ENCODE measurements around the gene FAM184A.
"Not testable (repeated sequence)": the region's sequence is repeated elsewhere in the genome, so short reads cannot be mapped to it uniquely, and the experiment has no call there.

Gene FAM184A

DNA sequence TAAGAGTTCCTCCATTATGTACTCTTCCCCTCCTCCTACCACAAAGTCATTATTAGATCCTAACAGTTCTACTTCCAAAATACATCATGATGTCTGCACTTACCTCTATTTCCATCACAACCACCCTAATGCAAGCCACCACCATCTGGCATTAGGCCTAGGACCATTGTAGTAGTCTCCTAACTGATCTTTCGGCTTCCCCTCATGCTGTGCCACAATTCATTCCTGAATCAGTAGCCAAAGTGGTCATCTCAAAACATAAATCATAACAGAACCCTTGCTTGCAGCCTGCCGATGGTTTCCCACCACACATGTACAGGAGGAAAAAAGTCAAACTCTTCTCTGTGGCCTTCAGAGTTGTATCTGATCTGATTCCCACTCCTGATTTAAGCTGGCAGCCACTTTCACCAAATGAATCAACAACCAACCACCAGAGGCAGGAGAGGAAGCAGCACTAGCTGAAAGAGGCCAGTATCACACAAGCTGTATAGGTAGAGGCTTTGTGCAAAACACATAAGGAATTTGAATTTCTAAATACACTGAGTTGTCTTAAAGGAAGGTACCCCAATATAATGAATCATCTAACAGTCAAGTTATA, 26.1 kb downstream of the FAM184A start:
- DNase-seq = no peak

DNA sequence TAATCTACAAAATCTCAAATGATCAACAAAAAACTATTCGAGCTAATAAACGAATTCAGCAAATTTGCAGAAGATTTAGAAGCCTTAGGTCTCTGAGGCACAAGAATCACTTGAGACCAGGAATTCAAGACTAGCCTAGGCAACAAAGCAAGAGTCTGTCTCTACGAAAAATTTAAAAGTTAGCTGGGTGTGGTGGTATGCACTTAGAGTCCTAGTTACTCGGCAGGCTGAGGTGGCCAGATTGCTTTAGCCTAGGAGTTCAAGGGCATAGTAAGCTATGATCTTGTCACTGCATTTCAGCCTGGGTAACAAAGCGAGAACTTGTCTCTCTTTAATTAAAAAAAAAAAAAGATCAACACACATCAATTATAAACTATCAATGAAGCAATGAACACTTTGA, 34.2 kb downstream of the FAM184A start:
- no peak for DNase-seq

DNA sequence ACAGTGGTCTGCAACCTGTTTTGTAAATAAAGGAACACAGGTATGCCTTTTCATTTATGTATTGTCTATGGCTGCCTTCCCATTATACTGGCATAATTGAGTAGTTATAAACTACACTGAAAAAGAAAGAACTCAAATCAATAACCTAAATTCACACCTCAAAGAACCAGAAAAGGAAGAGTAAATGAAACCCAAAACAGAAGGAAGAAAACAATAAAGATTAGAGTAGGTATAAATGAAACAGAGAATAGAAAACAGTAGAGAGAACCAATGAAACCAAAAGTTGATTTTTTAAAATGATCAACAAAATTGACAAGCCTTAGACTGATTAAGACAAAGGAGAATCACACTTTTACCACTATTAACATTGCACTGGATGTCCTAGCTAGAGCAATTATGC, 34.7 kb downstream of the FAM184A start:
- no peak for DNase-seq

DNA sequence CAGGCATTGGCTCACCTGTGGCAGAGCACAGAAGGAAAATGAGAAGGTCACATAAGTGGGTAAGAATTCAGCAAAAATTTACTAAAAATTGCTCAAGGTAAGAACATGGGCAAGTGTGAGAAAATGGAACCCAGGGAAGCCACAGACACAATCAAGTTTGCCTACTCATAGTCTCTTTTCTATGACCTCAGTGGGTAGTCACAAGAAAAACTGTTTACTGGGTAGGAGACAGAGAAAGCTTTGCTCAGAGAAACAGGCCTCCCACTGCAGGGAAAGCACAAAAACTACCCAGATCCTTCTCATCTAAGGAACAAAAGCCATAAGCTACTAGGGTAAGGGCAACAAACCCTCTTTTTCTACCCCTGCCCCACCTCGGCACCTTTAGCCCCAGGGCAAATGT, 35.2 kb downstream of the FAM184A start:
- no peak for DNase-seq

DNA sequence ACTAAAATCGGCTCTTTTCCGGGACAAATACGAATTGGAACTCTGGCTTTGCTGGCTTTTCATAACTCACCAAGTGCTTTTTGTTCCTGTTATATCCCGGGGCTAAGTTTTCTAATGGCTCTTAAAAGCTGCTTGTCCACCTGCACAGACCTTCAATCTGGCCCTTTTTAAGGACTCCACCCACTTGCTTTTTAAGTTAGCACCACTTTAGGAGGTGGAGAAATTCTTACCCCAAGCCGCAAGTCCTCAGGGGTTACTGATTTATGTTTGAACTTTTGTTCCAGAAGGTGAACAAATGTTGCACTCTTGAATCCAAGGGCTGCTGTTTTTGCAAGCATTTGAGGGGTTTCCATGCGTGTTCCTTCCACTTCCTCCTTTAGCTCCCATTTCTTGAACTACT, 37.8 kb downstream of the FAM184A start:
- DNase-seq = no peak

DNA sequence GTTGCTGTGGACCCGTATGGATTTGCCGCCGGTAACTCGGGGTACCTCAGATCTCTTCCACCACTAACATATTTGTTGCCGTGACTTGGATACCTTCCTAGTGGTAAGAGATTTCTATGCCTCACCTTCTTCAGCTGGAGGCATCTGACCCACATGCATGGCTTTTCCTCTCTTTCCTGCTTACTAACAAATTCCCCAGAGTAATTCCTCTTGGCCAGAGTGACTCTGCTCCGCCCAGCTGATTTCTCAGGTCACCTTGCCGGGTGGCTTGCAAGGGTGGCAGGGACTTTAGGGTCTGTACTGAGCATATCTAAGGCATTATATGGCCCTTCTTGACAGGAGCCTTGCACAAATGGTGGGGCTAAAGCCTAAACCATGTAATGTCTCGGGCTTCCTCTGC, 38.2 kb downstream of the FAM184A start:
- DNase-seq = no peak

DNA sequence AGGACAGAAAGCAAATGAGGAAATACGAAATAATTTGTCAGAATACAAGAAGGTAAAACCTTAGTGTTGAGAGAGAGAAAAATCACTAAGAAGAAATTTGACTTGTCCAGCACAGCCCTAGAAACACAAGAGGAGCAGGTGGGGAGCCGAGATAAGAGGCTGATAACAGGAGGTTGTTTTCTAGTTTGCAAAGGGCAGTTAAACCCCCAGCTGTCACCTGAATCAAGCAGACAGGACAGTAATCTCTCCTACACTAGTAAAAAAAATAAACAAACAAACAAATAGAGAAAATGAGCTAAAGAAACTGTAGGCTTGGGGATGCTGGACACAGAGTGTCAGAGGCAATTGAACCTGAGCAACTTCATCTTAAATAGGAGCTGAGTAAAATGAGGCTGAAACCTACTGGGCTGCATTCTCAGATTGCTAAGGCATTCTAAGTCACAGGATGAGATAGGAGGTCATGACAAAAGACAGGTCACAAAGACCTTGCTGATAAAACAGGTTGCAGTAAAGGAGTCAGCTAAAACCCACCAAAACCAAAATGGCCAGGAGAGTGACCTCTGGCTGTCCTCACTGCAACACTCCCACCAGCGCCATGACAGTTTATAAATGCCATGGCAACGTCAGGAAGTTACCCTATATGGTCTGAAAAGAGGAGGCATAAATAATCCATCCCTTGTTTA, 40.4 kb downstream of the FAM184A start:
- no peak for DNase-seq

DNA sequence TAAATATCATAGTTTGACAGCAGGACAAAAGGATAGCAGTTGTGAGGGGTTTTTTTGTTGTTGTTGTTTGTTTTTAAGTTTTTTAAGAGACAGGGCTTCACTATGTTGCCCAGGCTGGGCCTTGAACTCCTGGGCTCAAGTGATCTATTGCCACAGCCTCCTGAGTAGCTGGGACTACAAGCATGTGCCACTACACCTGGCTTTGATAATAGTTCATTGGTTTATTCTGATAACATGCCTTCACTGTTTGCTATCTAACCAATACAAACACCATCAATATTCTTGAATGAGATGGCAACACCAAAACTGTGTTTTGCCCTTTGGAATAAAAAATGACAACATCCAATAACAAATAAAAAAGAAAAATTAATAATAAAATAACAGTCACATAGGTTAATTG, 41.2 kb downstream of the FAM184A start:
- no peak for DNase-seq

DNA sequence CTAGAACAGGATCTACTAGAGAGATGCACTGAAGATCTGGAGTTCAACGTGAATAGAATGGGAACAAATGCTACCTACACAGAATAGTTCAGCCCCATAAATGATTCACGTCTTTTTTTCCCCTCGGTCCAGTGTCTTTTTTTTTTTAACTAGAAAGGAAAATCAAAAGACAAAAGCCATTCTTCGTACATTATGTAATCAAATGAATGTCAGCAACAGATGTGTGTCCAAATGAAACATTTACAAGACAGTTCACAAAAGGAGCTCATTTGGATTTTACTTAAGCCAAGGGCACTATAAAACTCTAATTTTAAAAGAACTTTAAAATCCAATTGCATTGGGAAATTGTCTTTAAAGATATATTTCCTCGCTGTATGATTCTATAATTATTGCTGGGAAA, 42.4 kb downstream of the FAM184A start:
- DNase-seq = no peak

DNA sequence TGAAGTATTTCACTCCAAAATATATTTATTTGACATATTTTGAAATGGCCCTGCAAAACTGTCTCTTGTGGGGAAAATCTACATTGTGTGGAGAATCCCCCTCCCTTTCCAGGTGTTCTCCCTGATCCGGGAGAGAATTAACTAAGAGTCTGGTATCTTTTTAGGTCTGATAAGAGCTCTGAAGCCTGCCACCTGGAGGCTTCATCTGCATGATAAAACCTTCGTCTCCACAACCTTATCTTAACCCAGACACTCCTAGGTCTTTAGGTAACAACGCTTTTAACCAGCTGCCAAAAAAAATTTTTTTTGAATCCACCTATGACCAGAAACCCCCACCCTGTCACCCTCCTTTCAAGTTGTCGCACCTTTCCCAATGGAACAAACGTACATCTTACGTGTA, 43.0 kb downstream of the FAM184A start:
- DNase-seq = no peak

DNA sequence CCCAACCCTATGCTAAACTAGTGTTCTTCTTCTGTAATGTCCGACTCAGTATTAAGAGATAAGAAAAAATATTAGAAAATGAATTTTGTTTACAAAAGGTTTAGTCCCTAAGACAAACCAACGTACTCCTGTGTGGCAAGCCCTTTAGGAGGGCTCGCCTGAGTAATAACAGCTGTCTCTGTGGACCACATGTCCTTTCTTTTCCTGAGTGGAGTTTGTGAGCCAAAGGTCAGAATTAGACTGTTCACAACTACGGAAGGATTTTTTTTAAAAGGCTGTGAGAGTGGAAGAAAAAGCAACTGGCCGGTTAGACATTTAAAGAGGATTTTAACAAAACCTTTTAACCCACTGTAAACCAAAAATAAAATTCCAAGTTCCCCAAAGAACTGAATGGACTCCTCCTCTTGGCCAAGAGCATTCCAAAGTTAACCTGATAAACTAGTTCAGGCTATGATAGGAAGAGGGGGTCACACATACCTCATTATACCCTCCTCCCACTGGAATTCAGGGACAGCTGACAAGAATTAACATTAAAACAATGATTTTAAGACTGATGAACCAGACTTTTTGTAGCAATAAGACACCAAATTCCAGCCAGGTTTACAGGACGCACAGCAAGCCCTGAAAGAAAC, 43.5 kb downstream of the FAM184A start:
- no peak for DNase-seq

DNA sequence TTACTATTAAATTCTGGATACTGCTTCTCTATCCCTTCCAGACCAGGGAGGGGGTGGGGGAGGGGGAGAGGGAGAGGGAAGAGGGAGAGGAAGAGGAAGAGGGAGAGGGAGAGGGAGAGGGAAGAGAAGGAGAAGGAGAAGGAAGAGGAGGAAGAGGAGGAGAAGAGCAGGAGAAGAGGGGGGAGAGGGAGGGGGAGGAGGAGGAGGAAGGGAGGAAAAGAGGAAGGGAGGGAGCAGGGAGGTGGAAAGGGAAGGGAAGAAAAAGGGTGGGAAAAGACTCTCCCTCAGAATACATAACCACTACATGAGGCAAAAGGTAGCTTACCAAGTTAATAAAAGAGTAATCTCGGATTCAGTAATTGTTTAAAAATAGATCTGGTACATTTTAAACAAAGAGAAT, 46.0 kb downstream of the FAM184A start:
- DNase-seq = no peak

DNA sequence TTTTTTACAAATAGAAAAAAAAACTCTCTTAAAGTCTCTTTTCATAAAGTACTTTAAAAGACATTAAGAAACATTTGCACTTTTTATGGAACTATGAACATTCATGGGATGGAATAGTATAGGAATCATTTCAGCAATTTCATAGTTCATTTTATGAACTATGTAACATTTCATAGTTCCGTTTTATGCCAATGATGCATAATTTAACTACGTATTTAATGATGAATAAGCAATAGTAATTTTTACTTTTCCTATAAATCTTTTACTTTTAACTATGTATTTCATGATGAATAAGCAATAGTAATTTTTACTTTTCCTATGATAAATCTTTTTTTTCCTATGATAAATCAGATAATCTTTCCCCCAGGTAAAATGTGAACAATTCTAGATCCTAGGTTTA, 47.7 kb downstream of the FAM184A start:
- DNase-seq = no peak

DNA sequence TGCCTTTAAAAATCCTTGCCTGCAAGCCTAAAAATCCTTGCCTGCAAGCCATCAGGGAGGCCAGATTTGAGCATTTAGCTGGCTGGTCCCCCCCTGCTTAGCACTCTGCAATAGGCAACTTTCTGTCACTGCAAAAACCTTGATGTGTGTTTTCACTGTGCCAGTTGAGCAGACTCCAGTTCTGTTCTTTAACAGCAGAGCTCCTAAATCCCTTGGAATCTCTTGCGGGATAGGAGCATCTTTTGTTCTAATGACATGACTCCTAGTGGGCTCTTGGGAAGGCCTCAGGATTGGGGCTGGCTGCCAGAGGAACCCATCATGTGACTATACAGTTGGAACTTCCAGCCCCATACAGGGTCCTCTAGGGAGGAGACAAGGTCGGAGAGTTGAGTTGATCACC, 50.4 kb downstream of the FAM184A start:
- DNase-seq = no peak

DNA sequence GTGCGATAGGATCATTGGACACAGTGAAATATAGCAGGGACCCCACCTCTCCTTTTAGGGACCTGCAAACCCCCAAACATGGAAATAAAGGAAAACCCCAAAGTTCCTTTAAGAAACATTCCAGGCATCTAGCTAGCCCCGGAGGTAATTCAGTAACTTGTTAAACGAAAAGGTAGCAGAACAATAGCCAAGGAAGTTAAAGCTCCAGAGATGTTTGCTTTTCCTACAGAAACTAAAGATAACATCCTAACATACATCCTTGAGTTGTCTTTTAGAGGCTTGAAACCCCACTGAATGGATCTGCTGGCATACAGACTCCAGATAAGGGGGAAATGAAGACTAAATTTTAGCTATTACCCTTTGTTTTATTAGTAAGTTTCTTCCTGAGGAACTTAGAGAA, 51.0 kb downstream of the FAM184A start:
- DNase-seq = no peak

DNA sequence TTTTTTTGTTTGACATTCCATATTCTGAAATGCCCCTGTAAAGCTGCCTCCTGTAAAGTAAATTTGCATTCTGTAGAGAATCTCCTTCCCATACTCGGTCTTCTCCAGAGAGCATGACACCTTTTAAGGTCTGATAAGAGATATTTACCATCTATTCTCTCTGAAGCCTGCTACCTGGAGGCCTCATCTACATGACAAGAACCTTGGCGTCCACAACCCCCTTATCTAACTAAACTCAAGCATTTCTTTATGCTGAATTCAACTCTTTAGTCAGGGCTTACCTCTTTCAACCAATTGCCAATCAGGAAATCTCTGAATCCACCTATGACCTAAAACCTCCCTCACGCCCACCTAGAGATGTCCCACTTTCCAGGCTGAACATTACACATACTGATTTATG, 51.6 kb downstream of the FAM184A start:
- DNase-seq = no peak

DNA sequence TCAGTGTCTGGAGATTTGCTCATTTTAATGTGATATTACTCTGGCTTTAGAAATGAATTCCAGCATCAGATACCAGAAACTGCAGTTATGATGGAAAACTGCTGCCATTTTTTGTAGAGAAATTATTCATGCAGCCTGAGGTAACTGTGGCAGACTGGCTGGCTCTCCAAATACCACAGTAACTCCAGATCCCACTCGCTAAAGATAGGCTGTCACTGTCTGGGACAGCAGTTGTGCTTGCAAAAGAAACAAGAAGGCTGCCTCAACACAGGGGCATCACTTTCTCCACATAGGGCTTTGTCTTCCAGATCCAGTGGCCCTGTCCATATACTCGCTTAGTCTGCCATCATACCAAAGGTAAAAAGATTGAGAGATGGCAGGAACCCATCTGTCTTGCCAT, 52.7 kb downstream of the FAM184A start:
- no peak for DNase-seq

DNA sequence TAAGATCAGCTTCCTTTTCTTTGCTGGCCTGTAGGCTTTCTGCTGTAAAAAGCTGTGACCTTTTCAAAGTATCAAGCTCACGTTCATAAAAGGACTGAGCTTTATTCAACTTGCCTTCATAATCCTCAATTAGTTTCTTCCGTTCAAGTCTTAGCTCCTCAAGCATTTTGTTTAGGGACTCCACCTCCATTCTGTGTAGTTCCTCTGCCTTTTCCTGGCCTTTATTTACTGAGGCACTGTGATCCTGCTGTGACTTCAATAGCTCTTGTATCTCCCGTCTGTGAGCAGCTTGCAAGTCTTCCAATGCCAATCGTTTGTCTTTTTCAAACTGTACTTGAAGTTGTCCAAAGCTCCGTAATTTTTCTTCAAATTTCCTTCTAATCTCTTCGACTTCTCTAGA, 54.4 kb downstream of the FAM184A start:
- no peak for DNase-seq

DNA sequence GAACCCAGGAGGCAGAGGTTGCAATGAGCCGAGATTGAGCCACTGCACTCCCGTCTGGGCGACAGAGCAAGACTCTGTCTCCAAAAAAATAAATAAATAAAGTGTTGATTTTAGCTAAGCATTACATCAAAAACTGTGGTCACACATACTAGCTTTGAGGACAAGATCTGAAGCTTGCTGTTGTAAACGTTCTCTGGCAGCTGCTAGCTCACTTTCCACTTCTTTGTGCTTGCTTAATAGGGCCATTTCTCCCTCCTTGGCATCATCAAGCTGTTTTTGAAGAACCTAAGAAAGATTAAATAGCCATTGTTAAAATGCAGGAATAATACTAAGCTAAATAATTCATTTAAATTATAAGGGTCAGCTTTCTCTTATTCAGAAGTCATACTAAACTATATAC, 55.7 kb downstream of the FAM184A start:
- DNase-seq = no peak

DNA sequence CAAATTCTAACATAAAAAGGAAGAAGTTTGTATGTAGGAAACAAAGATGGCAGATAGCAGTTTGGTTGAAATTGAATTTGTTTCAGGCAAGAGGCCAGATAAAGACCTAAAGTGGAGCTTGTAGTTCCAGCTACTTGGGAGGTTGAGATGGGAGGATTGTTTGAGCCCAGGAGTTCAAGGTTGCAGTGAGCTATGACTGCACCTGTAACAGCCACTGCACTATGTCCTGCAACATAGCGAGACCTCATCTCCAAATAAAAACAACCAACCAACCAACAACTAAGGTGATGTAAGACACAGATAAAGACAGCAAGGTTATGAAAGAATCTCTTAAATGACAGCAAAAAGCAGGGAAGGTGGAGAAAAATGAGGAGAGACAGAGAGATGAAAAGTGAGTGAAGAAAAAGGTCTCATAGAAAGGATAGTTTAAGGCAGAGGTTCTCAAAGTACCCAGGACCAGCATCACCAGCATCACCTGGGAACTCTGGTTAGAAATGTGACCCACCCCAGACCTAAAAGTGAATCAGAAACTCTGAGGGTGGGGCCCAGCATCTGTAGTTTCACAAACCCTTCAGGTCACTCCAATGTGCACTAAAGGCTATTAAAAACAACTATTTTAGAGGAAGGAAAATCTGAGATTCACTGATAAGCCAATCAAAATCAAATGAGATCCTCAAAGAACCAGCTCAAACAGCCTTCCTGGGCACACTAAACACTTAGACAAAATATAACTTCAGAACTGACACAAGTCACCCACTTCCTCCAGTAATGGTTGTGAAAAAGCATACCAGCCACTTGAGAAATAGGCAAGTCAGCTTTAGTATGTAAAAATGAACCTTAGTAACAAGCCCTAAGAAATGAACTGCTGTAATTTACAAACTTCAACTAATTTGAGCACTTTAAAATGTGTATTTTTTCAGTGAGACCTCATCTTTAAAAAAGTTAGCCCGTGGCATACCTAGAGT, 57.6 kb downstream of the FAM184A start:
- no peak for DNase-seq

DNA sequence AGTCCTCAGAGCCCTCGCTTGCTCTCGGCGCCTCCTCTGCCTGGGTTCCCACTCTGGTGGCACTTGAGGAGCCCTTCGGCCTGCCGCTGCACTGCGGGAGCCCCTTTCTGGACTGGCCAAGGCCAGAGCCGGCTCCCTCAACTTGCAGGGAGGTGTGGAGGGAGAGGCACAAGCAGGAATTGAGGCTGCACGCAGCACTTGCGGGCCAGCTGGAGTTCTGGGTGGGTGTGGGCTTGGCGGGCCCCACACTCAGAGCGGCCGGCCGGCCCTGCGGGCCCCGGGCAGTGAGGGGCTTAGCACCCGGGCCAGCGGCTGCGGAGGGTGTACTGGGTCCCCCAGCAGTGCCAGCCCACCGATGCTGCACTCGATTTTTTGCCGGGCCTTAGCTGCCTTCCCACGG, 63.3 kb downstream of the FAM184A start:
- not testable (repeated sequence) for DNase-seq

DNA sequence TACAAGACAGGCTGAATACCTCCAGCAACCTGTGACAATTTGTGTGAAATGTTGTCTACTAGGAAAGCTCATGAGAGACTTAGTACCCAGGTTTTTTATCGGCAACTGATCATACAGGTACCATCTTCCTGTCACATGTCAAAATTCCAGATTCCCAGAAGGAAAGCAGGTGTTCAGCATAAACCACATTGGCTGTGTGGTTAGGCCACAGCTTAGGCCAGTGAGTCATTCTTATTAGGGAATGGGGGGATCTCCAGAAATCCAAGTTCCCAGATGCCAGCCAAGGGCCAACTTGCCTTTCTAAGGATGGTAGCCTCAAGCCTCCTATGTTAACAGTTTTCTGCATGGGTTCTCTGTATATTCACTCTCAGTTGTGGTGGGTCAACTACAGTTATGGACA, 65.9 kb downstream of the FAM184A start:
- no peak for DNase-seq

DNA sequence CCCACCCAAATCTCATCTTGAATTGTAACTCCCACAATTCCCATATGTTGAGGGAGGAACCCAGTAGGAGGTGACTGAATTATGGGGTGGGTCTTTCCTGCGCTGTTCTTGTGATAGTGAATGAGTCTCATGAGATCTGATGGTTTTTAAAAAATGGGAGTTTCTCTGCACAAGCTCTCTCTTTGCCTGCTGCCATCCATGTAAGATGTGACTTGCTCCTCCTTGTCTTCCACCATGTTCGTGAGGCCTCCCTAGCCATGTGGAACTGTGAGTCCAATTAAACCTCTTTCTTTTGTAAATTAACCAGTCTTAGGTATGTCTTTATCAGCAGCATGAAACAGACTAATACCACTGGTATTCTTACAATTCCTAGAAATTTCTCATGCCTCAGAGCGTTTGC, 69.2 kb downstream of the FAM184A start:
- not testable (repeated sequence) for DNase-seq
